ENCODE data around the gene OPN4.

DNA sequence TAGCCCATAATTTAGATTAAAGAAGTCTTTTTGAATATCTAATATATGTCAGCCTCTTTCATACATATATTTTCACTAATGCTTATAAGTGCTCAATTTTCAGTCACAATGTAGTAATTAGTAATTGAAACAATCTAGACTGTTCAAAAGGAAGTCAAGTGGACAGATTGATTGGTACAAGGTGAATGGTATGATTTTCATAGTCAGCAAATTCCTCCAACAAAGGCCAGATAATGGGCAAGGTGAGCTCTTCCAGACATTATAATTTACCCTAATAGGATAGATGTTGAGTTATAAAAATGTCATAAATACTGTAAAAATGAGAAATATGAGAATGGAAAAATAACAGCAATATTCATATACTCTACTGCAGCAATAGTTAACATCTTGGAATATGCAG lies 44.4 kb upstream of the OPN4 start:
- TF ChIP-seq POLR2AphosphoS5 (IDR thresholded peaks at IDR 0.05): no peak
- TF ChIP-seq, protein P1, sequence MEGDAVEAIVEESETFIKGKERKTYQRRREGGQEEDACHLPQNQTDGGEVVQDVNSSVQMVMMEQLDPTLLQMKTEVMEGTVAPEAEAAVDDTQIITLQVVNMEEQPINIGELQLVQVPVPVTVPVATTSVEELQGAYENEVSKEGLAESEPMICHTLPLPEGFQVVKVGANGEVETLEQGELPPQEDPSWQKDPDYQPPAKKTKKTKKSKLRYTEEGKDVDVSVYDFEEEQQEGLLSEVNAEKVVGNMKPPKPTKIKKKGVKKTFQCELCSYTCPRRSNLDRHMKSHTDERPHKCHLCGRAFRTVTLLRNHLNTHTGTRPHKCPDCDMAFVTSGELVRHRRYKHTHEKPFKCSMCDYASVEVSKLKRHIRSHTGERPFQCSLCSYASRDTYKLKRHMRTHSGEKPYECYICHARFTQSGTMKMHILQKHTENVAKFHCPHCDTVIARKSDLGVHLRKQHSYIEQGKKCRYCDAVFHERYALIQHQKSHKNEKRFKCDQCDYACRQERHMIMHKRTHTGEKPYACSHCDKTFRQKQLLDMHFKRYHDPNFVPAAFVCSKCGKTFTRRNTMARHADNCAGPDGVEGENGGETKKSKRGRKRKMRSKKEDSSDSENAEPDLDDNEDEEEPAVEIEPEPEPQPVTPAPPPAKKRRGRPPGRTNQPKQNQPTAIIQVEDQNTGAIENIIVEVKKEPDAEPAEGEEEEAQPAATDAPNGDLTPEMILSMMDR (IDR thresholded peaks at IDR 0.05): no peak
- no peak for TF ChIP-seq EP300 (IDR thresholded peaks at IDR 0.05; ENCODE audit: low read depth)

Measured in transverse colon (tissue), 4 donors.